HG03045 (cell line): ENCODE results near the gene PRICKLE1.

Experiments used
- ATAC-seq: cut with Tn5 transposase; IDR thresholded peaks from one replicate; pipeline ENCODE4 v1.9.1; 2021; ENCODE audit warnings: mild to moderate bottlenecking, moderate library complexity; ENCODE audit not compliant: unreplicated experiment

PRICKLE1 gene

DNA sequence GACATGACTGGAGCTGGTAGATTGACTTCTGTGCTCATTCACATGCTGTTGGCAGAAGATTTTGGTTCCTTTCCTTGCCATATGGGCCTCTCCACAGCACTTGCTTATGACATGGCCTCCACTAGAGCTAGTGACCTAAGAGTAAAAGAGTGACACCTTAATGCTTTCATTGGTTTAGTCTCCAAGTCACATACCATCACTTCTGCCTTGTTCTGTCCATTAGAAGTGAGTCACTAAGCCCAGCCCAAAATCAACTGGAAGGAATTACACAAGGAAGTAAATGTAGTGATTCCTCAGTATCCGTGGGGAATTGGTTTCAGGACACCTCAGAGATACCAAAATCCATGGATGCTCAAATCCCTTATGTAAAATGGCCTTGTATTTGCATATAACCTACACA is 182.2 kb downstream of the PRICKLE1 start:
- no peak for ATAC-seq
